Measurements from ENCODE around the gene ZNF431.
"Not testable (repeated sequence)": the region's sequence is repeated elsewhere in the genome, so short reads cannot be mapped to it uniquely, and the experiment has no call there.

ZNF431 gene

DNA sequence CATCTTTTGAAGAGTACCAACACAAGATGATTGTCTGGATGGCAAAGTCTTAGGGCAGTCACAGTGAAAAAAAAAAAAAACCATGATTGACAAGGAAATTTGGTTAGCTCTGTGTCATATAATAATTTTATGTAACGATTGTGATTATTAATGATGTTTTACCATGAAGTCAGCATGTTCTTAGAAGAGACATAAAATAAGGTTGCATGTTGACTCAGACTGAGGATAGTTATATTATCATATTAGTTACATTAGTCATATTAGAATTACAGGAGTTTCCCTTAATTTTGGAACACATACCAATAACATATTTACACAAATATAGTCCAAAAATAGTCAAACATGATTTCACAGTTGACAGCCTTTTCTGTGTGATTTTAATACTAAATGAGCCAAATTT is 5.7 kb downstream of the ZNF431 start:
- DNase-seq = no peak

DNA sequence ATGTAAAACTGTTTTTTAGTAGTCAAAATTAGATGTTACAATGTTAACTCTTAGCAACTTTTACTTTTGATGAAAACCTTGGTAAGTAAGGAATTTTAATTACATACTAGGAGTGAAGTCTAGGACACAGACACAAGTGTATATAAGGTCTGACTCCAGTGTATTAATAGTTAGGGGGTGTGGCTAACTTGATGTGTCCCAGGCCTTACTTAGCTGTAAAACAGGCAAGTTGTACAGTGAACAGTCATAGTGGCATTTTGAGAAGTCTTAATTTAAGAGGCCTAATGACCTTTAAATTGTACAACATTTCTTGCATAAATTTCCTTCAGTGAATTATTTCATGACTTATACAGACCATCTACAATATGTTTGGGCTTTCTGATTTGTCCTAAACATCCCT is 6.8 kb downstream of the ZNF431 start:
- no peak for DNase-seq

DNA sequence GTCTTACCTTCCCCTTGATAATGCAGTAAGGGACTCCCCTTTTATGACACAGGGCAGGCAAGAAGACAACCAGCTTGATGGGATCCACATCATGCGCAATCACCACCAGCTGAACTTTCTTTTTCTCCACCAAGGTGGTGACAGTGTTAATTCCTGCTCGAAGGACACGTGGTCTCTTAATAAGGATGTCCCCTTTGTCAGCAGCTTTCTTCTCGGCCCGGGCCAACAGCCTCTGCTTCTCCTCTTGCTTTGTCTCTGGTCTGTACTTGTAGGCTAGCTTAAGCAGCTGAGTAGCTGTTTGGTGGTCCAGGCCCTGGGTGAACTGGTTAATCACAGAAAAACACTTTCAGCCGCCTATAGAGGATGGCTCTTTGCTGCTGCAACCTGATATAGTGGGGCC is 8.0 kb downstream of the ZNF431 start:
- DNase-seq = no peak

DNA sequence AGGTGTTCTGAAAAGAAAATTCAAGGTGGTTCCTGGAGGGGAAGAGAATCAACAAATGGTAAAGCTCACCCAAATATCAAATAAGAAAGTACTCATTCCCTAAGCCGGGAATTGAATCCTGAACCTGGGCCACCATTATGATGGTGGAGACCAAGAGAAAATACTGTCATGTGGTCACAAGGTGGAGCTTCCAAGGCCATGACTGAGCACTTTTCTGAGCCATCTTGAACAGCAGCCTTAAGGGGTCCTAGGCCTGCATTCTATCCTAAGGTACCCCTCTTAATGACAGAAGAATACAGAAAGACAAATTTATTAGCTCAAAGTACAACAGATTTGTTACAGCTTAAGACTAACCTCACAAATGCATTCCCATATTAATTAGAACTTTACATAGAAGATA is 9.6 kb downstream of the ZNF431 start:
- DNase-seq = no peak

DNA sequence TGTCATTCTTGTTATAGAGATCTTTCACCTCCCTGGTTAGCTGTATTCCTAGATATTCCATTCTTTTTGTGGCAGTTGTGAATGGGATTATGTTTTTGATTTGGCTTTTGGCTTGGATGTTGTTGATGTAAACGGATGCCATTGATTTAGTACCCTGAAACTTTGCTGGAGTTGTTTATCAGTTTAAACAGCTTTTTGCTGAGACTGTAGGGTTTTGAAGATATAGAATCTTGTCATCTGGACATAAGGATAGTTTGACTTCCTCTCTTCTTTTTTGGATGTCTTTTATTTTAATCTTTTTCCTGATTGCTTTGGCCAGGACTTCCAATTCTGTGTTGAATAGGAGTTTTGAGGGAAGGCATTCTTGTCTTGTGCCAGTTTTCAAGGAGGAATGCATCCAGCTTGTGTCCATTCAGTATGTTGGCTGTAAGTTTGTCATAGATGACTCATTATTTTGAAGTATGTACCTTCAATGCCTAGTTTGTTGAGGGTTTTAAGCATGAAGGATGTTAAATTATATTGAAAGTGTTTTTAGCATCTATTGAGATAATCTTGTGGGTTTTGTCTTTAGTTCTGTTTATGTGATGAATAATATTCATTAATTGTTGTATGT is 16.8 kb downstream of the ZNF431 start:
- DNase-seq = no peak

DNA sequence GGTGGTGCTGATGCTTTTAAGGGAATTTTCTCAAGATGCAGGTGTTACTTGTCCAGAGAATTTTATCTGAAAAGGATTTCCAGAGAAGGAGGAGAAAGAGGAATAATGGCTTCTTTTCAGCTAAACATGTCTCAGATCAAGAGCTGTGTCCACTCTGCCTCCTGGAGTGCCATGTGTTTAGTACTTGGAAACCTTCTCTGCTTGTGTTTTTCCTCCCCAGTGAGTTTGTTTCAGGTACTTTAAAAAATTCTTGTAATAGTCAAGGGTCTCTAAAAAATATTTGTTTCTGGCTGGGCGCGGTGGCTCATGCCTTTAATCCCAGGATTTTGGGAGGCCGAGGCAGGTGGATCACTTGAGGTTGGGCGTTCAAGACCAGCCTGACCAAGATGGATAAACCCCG is 22.7 kb downstream of the ZNF431 start:
- DNase-seq = no peak

DNA sequence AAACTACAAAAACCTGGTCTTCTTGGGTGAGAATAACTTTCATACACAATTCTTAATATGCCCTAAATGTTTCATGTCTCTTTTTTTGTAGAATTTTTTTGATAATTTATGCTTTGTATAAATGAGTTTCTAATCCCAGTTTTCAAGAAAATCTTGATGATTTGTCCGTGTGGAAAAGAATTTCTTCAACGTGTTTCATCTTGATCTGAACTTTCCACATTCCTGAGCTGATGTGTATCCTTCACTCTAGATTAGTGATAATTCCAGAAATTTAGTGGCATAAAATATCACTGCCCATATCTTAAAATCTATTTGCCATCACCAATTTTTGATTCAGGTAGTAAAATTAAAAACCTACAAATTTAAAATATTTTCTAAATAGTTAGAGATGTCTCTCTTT is 24.6 kb downstream of the ZNF431 start:
- no peak for DNase-seq

DNA sequence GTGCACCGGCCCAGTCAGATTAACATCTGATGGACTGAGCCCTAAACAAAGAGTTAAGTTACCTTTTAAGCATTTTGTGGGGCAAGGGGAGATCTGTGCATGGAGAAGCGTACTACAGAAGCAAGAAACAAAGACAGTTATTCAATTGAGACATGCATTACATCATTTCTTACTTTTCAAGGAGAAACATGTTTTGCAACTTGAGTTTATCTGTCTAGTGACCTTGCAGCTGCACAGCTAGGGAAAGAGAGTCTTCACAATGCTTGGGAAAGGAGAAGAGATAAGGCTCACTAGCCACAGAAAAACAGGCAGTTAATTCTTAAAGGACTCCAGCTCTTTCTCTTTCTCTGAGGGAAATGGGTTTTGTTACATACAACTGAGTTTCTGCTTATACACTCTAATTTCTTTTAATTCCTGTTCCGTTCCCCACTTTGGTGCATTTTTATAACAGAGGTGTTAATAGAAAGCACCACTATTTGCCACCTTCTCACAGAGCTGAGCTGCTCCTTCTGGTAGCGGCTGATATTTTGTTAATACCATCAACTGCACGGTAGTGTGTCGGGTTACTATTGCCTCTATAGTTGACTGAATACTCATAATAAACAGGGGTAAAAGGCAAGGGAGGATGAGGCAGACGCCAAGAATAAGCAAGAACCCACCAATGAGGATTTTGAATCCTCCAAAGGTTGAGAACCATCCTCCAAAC is 55.9 kb downstream of the ZNF431 start:
- DNase-seq = no peak

DNA sequence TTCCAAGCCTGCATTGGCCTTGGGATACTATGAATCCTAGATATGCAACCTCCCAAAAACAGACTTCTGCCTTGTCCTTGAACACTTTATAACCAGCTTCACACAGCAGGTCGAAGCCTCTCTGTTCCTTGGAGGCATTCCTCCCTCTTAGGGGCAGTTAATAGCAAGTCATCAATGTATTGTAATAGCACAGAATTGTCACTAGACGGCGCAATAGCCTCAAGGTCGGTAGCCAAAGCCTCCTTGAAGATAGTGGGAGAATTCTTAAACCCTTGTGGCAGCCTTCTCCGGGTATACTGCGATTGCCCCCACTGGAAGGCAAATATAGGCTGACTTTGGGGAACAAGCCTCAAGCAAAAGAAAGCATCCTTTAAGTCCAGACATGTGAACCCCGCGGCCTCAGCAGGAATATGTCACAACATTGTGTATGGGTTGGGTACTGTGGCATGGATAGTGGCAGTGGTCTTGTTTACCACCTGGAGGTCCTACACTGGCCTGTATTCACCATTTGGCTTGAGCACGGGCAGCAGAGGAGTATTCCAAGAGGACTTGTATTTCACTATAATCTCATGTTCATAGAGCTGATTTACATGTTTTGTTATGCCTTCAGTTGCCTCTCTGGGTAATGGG is 61.1 kb downstream of the ZNF431 start:
- peak in 1 of 2 experiments; percentile 9 for DNase-seq

DNA sequence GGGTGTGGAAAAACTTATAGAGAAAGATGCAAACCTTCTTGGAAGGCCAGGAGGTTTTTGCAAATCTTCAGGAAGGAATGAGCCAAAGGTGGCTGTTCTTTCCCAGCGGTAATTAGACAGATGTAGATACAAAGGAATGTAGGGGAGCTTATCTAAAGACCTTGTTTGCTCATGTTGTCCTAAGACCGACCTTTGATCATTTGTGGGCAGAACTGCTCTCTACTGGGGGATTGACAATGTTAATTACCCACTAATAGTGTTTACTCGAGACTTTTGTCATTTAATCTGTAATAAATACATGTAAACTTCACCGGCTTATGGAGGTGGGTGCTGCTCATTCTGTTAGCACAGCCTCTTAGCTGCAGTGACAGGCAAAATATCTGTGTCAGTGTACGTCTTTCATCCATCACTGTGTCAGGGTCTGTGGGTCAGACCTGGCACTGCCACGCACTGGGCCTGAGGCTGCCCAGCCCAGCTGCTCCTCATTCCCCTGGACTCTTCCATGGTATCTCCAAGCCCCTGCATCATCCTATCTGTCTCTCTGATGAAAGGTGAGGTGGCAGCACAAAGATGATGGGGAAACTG is 68.3 kb downstream of the ZNF431 start:
- DNase-seq = no peak

DNA sequence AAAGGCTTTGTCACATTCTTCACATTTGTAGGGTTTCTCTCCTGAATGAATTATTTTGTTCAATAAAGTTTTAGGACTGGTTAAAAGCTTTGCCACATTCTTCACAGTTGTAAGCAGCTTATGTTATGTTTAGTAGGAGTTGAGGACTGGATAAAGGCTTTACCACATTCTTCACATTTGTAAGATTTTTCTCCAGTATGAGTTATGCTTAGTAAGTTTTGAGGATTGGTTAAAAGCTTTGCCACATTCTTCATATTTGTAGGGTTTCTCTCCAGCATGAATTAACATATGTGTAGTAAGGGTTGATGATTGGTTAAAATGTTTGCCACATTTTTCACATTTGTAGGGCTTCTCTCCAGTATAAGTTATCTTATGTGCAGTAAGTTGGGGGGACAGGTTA is 79.9 kb downstream of the ZNF431 start:
- DNase-seq = no peak

DNA sequence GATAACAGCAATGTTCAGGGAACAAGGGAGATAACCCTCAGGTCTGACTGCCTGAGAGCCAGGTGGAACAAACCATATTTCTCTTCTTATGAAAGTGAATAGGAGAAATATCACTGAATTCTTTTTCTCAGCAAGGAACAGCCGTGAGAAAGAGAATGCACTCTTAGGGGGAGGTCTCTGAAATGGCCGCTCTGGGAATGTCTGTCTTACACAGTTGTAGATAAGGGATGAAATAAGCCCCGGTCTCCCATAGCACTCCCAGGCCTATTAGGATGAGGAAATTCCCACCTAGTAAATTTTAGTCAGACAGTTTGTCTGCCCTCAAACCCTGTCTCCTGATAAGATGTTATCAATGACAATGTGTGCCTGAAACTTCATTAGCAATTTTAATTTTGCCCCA is 88.1 kb downstream of the ZNF431 start:
- not testable (repeated sequence) for DNase-seq

DNA sequence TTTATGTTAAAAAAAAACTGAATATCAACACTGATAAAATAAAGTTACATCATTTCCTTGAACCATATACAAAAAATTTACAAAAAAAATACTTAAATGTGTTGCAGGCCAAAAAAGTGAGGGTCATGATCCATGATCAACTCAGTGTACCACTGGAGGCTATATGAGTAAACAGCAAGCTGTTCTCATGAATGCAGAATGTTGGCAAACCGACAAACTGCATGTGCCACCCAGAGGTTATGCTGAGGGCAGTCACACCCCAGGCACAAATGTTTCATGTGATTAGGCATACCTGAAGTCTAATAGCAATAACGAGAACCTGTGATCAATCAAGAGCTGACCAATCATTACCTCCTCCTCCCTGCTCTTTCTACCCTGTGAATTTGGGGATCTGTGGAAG is 91.9 kb downstream of the ZNF431 start:
- no peak for DNase-seq

DNA sequence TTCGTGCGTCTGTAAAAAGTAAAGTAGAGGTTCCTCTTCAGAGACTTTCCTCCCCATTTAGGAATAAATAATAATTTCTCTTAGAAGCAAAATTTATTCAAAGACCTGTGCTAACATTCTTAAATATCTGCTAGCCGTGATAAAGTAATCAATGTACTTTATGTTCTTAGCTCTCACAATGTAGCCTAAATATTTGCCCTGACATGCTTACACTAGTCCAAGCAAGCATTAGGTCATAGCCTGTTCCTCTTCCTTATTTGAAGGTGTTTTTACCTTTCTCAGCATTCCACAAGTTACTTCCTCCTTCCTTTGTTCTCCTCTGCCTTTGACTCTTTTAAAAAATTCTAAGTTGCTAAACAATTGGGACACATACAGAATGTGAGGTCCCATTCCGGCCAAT is 94.9 kb downstream of the ZNF431 start:
- DNase-seq = not testable (repeated sequence)

DNA sequence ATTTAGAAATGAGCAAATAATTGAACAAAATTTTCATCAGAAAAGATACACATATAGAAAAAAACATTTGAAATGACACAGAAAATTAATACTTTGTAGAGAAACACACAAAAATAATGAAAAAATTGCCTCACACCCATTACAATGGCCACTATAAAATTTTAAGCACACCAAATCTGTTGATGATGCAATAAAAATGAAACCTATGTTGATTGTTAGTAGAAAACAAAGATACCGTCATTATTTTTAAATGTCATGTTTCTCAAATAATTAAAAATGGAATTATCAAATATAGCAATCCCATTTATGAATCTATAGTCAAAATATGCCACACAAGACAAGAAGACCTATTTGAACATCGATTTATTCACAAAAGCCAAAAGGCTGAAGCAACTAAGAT is 96.8 kb downstream of the ZNF431 start:
- no peak for DNase-seq
